ENCODE data around the gene PLAC1.

- TF ChIP-seq, protein P1, sequence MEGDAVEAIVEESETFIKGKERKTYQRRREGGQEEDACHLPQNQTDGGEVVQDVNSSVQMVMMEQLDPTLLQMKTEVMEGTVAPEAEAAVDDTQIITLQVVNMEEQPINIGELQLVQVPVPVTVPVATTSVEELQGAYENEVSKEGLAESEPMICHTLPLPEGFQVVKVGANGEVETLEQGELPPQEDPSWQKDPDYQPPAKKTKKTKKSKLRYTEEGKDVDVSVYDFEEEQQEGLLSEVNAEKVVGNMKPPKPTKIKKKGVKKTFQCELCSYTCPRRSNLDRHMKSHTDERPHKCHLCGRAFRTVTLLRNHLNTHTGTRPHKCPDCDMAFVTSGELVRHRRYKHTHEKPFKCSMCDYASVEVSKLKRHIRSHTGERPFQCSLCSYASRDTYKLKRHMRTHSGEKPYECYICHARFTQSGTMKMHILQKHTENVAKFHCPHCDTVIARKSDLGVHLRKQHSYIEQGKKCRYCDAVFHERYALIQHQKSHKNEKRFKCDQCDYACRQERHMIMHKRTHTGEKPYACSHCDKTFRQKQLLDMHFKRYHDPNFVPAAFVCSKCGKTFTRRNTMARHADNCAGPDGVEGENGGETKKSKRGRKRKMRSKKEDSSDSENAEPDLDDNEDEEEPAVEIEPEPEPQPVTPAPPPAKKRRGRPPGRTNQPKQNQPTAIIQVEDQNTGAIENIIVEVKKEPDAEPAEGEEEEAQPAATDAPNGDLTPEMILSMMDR (IDR thresholded peaks at IDR 0.05; ENCODE audit: poor library complexity), result no peak
- no peak for TF ChIP-seq EZH2phosphoT487 (IDR thresholded peaks at IDR 0.05; ENCODE audit: low read depth, severe bottlenecking, unreplicated experiment)
Observed at GRCh38 chrX:134604701-134605311, 53.5 kb downstream of the PLAC1 start.
